Measurements from ENCODE around the gene PHAF1. TPM values are rescaled to one million over a fixed set of nuclear protein-coding genes. Genes with fewer than 3 reads are reported as not detected.
A peak's percentile ranks its signal among the peaks of the same experiment; 100 is the strongest.

PHAF1 gene
- total and polyA plus RNA-seq, 2 of the 13 experiments (the other 11 are each of a cell fraction or from before 2014, with no cell fraction given) = 48.3 to 174 TPM

GRCh38 chr16:67108931-67109406 is 772 bp upstream of the PHAF1 start (continued):
- no peak for TF ChIP-seq ZFAT (CRISPR knock-in tag; conservative IDR thresholded peaks at IDR 0.05)
- no peak for TF ChIP-seq KLF15 (CRISPR knock-in tag; IDR thresholded peaks at IDR 0.05; ENCODE audit: borderline replicate concordance)
- TF ChIP-seq DDIT3 (CRISPR knock-in tag; IDR thresholded peaks at IDR 0.05) = no peak
- no peak for TF ChIP-seq KLF11 (CRISPR knock-in tag; IDR thresholded peaks at IDR 0.05)
- TF ChIP-seq, protein P1, sequence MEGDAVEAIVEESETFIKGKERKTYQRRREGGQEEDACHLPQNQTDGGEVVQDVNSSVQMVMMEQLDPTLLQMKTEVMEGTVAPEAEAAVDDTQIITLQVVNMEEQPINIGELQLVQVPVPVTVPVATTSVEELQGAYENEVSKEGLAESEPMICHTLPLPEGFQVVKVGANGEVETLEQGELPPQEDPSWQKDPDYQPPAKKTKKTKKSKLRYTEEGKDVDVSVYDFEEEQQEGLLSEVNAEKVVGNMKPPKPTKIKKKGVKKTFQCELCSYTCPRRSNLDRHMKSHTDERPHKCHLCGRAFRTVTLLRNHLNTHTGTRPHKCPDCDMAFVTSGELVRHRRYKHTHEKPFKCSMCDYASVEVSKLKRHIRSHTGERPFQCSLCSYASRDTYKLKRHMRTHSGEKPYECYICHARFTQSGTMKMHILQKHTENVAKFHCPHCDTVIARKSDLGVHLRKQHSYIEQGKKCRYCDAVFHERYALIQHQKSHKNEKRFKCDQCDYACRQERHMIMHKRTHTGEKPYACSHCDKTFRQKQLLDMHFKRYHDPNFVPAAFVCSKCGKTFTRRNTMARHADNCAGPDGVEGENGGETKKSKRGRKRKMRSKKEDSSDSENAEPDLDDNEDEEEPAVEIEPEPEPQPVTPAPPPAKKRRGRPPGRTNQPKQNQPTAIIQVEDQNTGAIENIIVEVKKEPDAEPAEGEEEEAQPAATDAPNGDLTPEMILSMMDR (CRISPR knock-in tag; IDR thresholded peaks at IDR 0.05) = no peak
- TF ChIP-seq, protein P2, sequence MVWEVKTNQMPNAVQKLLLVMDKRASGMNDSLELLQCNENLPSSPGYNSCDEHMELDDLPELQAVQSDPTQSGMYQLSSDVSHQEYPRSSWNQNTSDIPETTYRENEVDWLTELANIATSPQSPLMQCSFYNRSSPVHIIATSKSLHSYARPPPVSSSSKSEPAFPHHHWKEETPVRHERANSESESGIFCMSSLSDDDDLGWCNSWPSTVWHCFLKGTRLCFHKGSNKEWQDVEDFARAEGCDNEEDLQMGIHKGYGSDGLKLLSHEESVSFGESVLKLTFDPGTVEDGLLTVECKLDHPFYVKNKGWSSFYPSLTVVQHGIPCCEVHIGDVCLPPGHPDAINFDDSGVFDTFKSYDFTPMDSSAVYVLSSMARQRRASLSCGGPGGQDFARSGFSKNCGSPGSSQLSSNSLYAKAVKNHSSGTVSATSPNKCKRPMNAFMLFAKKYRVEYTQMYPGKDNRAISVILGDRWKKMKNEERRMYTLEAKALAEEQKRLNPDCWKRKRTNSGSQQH (CRISPR knock-in tag; IDR thresholded peaks at IDR 0.05; ENCODE audit: low read depth) = 0 out of 2 replicates have a peak, but pooled peaks have one; percentile 15
- TF ChIP-seq MAF1 (CRISPR knock-in tag; IDR thresholded peaks at IDR 0.05; ENCODE audit: borderline replicate concordance) = no peak
- TF ChIP-seq RBM22 (optimal IDR thresholded peaks at IDR 0.05; ENCODE audit: low read length) = no peak
- no peak for TF ChIP-seq NFATC3 (CRISPR knock-in tag; IDR thresholded peaks at IDR 0.05)
- TF ChIP-seq HDAC1 (CRISPR knock-in tag; IDR thresholded peaks at IDR 0.05) = no peak
- TF ChIP-seq MAFG (CRISPR knock-in tag; IDR thresholded peaks at IDR 0.05) = no peak
- TF ChIP-seq ZBTB7B (CRISPR knock-in tag; IDR thresholded peaks at IDR 0.05) = no peak
- no peak for TF ChIP-seq SMC3 (IDR thresholded peaks at IDR 0.05; ENCODE audit: low read length)
- no peak for TF ChIP-seq RFX1 (IDR thresholded peaks at IDR 0.05)
- no peak for TF ChIP-seq ERF (CRISPR knock-in tag; IDR thresholded peaks at IDR 0.05)
- TF ChIP-seq NFAT5 (CRISPR knock-in tag; IDR thresholded peaks at IDR 0.05) = peak; percentile 24; the same call in 1 of the 2 replicates
- 0 out of 2 replicates have a peak, but pooled peaks have one; percentile 38 for TF ChIP-seq ZNF484 (CRISPR knock-in tag; IDR thresholded peaks at IDR 0.05; ENCODE audit: borderline replicate concordance, low read depth)
- no peak for TF ChIP-seq RBFOX2 (IDR thresholded peaks at IDR 0.05; ENCODE audit: low read depth, low read length)
- no peak for TF ChIP-seq ZNF674 (CRISPR knock-in tag; IDR thresholded peaks at IDR 0.05; ENCODE audit: low read depth)

Data from HepG2 (cell line).